ENCODE measurements around the gene EPO. TPM values are rescaled to one million over a fixed set of nuclear protein-coding genes. Genes with fewer than 3 reads are reported as not detected.

The EPO gene
- not detected for total RNA-seq

GRCh38 chr7:100720279-100720670 lies at the start of gene EPO:
Gene EPO, plus strand, starts transcription at chr7:100720468. Its CDS starts 513 bp downstream, at chr7:100720981.
- DNase-seq, result no peak

GRCh38 chr7:100671353-100672327 lies 48.6 kb upstream of the EPO start:
- DNase-seq, result no peak

GRCh38 chr7:100673302-100673941 lies 46.8 kb upstream of the EPO start, which contains the start of gene GNB2:
Gene GNB2, plus strand, starts transcription at chr7:100673740. Its CDS starts 2,526 bp downstream, at chr7:100676266.
- peak; percentile 99 for DNase-seq

GRCh38 chr7:100673942-100674410 lies 46.3 kb upstream of the EPO start:
- DNase-seq, result peak; percentile 43

GRCh38 chr7:100674411-100675104 lies 45.7 kb upstream of the EPO start:
- DNase-seq, result peak; percentile 42

GRCh38 chr7:100675105-100675451 lies 45.2 kb upstream of the EPO start:
- no peak for DNase-seq

- DNase-seq, result peak; percentile 77
Measured at GRCh38 chr7:100675581-100676350, 44.5 kb upstream of the EPO start.

GRCh38 chr7:100676501-100677306 lies 43.6 kb upstream of the EPO start:
- DNase-seq, result no peak

GRCh38 chr7:100677308-100678267 lies 42.7 kb upstream of the EPO start:
- DNase-seq, result no peak

- no peak for DNase-seq
Measured at GRCh38 chr7:100678291-100678984, 41.8 kb upstream of the EPO start.

GRCh38 chr7:100679129-100679926 lies 40.9 kb upstream of the EPO start:
- DNase-seq, result no peak

- DNase-seq, result no peak
Measured at GRCh38 chr7:100679927-100680575, 40.2 kb upstream of the EPO start.

- DNase-seq, result no peak
Measured at GRCh38 chr7:100680576-100681271, 39.5 kb upstream of the EPO start.

GRCh38 chr7:100681491-100682227 lies 38.6 kb upstream of the EPO start:
- no peak for DNase-seq

- no peak for DNase-seq
Measured at GRCh38 chr7:100682228-100682741, 38.0 kb upstream of the EPO start.

Data from tongue (tissue), 2 donors.